Erythroblast (primary cell): ENCODE measurements around the gene BMPR2.

ENCODE experiments used
- GATA1 ChIP-seq: IDR thresholded peaks from 2 replicates; pipeline ENCODE4 v1.6.1; 2011; ENCODE audit warnings: low read depth, mild to moderate bottlenecking, control low read depth, low read length, moderate library complexity
- POLR2A ChIP-seq: IDR thresholded peaks from 2 replicates; pipeline ENCODE4 v1.6.1; 2011; ENCODE audit warnings: mild to moderate bottlenecking, low read length

DNA sequence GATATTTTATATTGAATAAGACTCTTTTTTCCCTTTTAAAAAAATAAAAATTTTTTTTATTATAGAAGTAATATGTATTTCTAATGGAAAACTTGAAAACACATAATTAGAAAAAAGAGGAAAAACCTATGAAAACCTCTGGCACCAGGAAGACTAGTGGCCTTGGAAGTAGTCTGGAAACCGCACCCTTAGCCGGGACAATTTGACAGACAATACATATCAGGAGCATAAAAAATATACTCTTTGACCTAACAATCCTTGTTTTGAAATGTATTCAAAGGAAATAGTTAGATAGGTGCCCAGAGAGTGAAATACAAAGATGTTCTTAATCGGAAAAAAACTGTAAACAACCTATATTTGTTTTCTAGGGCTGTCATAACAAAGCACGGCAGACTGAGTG, 223.8 kb downstream of the BMPR2 start:
- TF ChIP-seq POLR2A = no peak
- TF ChIP-seq GATA1 = no peak
